Measurements from ENCODE around the gene RAD9B. TPM values are rescaled to one million over a fixed set of nuclear protein-coding genes. Genes with fewer than 3 reads are reported as not detected.
"Not testable (repeated sequence)": the region's sequence is repeated elsewhere in the genome, so short reads cannot be mapped to it uniquely, and the experiment has no call there.

The RAD9B gene
- total and polyA plus RNA-seq, 2 donors (not counting 1 experiment from before 2014, with no cell fraction given), result 0.40 to 0.50 TPM

DNA sequence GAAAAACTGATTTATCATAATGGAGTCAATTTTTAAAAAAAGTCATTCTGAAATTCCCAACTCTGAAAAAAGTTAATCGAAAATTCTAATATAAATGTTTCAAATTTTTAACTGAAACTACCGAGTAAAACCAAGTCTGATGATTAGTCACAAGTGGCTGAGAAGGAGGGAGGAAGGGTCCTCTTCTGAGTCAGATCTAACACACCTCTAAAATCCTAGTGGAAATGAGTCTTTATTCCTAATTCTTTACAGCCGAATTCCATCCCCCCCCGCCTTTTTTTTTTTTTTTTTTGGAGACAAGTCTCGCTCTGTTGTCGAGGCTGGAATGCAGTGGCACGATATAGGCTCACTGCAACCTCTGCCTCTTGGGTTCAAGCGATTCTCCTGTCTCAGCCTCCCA is 37.9 kb downstream of the RAD9B start:
- TF ChIP-seq, protein P1, sequence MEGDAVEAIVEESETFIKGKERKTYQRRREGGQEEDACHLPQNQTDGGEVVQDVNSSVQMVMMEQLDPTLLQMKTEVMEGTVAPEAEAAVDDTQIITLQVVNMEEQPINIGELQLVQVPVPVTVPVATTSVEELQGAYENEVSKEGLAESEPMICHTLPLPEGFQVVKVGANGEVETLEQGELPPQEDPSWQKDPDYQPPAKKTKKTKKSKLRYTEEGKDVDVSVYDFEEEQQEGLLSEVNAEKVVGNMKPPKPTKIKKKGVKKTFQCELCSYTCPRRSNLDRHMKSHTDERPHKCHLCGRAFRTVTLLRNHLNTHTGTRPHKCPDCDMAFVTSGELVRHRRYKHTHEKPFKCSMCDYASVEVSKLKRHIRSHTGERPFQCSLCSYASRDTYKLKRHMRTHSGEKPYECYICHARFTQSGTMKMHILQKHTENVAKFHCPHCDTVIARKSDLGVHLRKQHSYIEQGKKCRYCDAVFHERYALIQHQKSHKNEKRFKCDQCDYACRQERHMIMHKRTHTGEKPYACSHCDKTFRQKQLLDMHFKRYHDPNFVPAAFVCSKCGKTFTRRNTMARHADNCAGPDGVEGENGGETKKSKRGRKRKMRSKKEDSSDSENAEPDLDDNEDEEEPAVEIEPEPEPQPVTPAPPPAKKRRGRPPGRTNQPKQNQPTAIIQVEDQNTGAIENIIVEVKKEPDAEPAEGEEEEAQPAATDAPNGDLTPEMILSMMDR (conservative IDR thresholded peaks at IDR 0.05 in 1 of 2, IDR thresholded peaks at IDR 0.05 in 1 of 2; ENCODE audit: low read depth in 1 of 2, low read length in 2 of 2), result no peak
- no peak for TF ChIP-seq EZH2 (IDR thresholded peaks at IDR 0.05; ENCODE audit: low read length, missing control alignments)
- peaks cover 4% of the 10 kb centered on the region for H3K36me3 ChIP-seq (ENCODE audit: control insufficient read depth, insufficient read depth, low read length)

DNA sequence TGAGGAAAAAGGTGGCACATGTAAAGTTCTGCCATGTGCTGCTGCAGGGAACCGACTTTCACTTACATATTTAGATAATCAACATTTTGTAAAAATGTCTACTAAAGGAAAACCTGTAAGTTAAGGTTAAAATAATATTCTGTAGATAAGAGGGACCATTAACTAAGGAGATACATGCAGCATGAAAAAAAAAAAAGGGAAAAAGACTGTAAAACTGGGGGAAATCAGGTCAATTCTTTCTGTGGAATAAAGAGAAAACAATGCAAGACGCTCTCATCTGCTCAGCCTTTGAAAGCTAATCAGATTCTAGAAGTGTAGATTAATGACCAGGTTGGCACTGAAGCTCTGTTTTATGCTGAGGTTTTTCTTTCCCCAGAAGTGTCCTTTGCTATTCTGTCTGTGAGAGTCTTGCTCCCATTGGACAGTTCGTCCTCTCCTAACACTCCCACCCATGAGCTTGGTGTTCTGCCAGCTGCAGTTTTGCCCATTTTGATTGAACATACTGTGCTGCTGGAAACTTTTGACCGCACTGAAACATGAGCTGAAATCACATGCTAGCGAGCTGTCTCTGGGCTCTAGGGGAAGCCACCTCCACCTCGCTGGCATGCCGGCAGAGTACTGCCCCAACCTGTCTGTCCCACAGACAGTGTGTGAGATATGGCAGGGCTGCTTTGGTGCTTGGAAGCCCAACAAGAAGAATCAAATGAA is 41.3 kb downstream of the RAD9B start:
- peak; percentile 87 to 96 for DNase-seq (ENCODE audit: low read depth in 2 of 2)
- Histone ChIP-seq H3K4me3 (replicated peaks in 1 of 4; ENCODE audit: control extremely low read depth in 1 of 4, insufficient read depth in 1 of 4, low read depth in 3 of 4, low read length in 4 of 4) (no peak overlapping the region), H3K4me1 (ENCODE audit: control insufficient read depth, extremely low read depth, insufficient read depth, low read length) (peaks cover 14% of the 10 kb centered on the region), H3K36me3 (ENCODE audit: control insufficient read depth, insufficient read depth, low read length) (no peaks in the 10 kb centered on the region), H4K20me1 (ENCODE audit: control insufficient read depth, extremely low read depth, insufficient read depth, low read length) (no peaks in the 10 kb centered on the region), H2AFZ (ENCODE audit: low read length) (no peak overlapping the region), H3K27ac (ENCODE audit: insufficient read depth, low read length) (no peak overlapping the region), H3K27me3 (ENCODE audit: control insufficient read depth, insufficient read depth, low read length) (no peaks in the 10 kb centered on the region), H3K4me2 (ENCODE audit: extremely low read depth, insufficient read depth, low read length) (peak overlapping the region; percentile 26), H3K9me3 (ENCODE audit: control insufficient read depth, insufficient read depth, low read depth, low read length) (no peaks in the 10 kb centered on the region), H3K79me2 (ENCODE audit: control insufficient read depth, insufficient read depth, low read length) (no peaks in the 10 kb centered on the region), H3K9ac (ENCODE audit: insufficient read depth, low read length) (no peak overlapping the region)
- TF ChIP-seq, protein P1 (conservative IDR thresholded peaks at IDR 0.05 in 1 of 2, IDR thresholded peaks at IDR 0.05 in 1 of 2; ENCODE audit: low read depth in 1 of 2, low read length in 2 of 2), result no peak
- no peak for TF ChIP-seq EZH2 (IDR thresholded peaks at IDR 0.05; ENCODE audit: low read length, missing control alignments)

More for the DNA sequence above, 37.9 kb downstream of the RAD9B start:
- Histone ChIP-seq H3K27me3 (ENCODE audit: control insufficient read depth, insufficient read depth, low read length) (no peaks in the 10 kb centered on the region), H3K4me1 (ENCODE audit: control insufficient read depth, extremely low read depth, insufficient read depth, low read length) (peaks cover 3% of the 10 kb centered on the region), H3K9me3 (ENCODE audit: control insufficient read depth, insufficient read depth, low read depth, low read length) (no peaks in the 10 kb centered on the region), H3K9ac (ENCODE audit: insufficient read depth, low read length) (no peak overlapping the region), H2AFZ (ENCODE audit: low read length) (no peak overlapping the region), H3K79me2 (ENCODE audit: control insufficient read depth, insufficient read depth, low read length) (no peaks in the 10 kb centered on the region), H4K20me1 (ENCODE audit: control insufficient read depth, extremely low read depth, insufficient read depth, low read length) (no peaks in the 10 kb centered on the region), H3K27ac (ENCODE audit: insufficient read depth, low read length) (no peak overlapping the region), H3K4me2 (ENCODE audit: extremely low read depth, insufficient read depth, low read length) (no peak overlapping the region), H3K4me3 (replicated peaks in 1 of 4; ENCODE audit: control extremely low read depth in 1 of 4, insufficient read depth in 1 of 4, low read depth in 3 of 4, low read length in 4 of 4) (no peak overlapping the region)
- peak in 1 of 2 donors; percentile 70 for DNase-seq (ENCODE audit: low read depth in 2 of 2)

DNA sequence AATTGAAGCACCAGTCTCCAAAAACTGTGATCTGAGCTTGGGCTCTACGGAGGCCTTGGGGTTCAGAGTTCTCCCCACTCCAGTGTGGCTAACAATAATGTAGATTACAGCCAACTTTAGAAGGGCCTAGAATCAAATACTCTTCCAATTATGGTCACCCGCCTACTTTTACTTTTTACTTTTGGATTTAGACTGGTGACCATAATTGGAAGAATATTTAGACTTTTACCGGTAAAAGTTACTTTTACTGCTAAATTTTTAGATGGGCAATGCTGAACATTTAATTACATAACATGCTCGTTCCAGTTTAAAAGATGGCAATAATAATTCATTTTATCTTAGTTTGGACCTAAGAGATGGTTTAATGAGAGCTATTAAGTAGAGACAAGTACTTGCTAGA is 41.8 kb downstream of the RAD9B start:
- Histone ChIP-seq H4K20me1 (ENCODE audit: control insufficient read depth, extremely low read depth, insufficient read depth, low read length) (no peaks in the 10 kb centered on the region), H3K4me1 (ENCODE audit: control insufficient read depth, extremely low read depth, insufficient read depth, low read length) (peaks cover 16% of the 10 kb centered on the region), H3K27me3 (ENCODE audit: control insufficient read depth, insufficient read depth, low read length) (no peaks in the 10 kb centered on the region), H3K27ac (ENCODE audit: insufficient read depth, low read length) (no peak overlapping the region), H3K4me3 (replicated peaks in 1 of 4; ENCODE audit: control extremely low read depth in 1 of 4, insufficient read depth in 1 of 4, low read depth in 3 of 4, low read length in 4 of 4) (no peak overlapping the region), H2AFZ (ENCODE audit: low read length) (no peak overlapping the region), H3K4me2 (ENCODE audit: extremely low read depth, insufficient read depth, low read length) (peak overlapping the region; percentile 26), H3K36me3 (ENCODE audit: control insufficient read depth, insufficient read depth, low read length) (no peaks in the 10 kb centered on the region), H3K79me2 (ENCODE audit: control insufficient read depth, insufficient read depth, low read length) (no peaks in the 10 kb centered on the region), H3K9me3 (ENCODE audit: control insufficient read depth, insufficient read depth, low read depth, low read length) (no peaks in the 10 kb centered on the region), H3K9ac (ENCODE audit: insufficient read depth, low read length) (no peak overlapping the region)
- DNase-seq (ENCODE audit: low read depth in 2 of 2), result no peak
- TF ChIP-seq EZH2 (IDR thresholded peaks at IDR 0.05; ENCODE audit: low read length, missing control alignments), result no peak
- TF ChIP-seq, protein P1 (conservative IDR thresholded peaks at IDR 0.05 in 1 of 2, IDR thresholded peaks at IDR 0.05 in 1 of 2; ENCODE audit: low read depth in 1 of 2, low read length in 2 of 2), result no peak

DNA sequence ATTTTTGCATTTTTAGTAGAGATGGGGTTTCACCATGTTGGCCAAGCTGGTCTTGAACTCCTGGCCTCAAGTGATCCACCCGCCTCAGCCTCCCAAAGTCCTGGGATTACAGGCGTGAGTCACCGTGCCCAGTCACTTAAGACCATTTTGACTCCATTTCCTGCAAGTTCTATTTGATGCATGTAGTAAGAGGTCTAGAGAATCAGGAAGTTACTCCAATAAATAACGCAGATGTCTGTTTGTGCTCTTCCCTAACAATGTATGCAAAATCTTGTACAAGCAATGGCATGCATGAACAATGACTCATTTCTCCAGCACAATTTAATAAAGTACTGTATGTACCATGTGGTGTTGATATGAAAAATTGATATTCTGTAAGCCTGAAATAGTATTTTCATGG is 43.1 kb downstream of the RAD9B start:
- Histone ChIP-seq H3K4me2 (ENCODE audit: extremely low read depth, insufficient read depth, low read length) (peak overlapping the region; percentile 20), H3K4me1 (ENCODE audit: control insufficient read depth, extremely low read depth, insufficient read depth, low read length) (peaks cover 16% of the 10 kb centered on the region)
- not testable (repeated sequence) for H3K27ac ChIP-seq (ENCODE audit: insufficient read depth, low read length); H3K79me2 ChIP-seq (ENCODE audit: control insufficient read depth, insufficient read depth, low read length); H3K4me3 ChIP-seq (replicated peaks in 1 of 4; ENCODE audit: control extremely low read depth in 1 of 4, insufficient read depth in 1 of 4, low read depth in 3 of 4, low read length in 4 of 4); H4K20me1 ChIP-seq (ENCODE audit: control insufficient read depth, extremely low read depth, insufficient read depth, low read length); H3K36me3 ChIP-seq (ENCODE audit: control insufficient read depth, insufficient read depth, low read length); H3K9ac ChIP-seq (ENCODE audit: insufficient read depth, low read length); H3K9me3 ChIP-seq (ENCODE audit: control insufficient read depth, insufficient read depth, low read depth, low read length); H3K27me3 ChIP-seq (ENCODE audit: control insufficient read depth, insufficient read depth, low read length); H2AFZ ChIP-seq (ENCODE audit: low read length)
- DNase-seq (ENCODE audit: low read depth in 2 of 2), result peak; percentile 79 to 94
